Loucy (cell line): ENCODE measurements around the gene NOTO.
"Not testable (repeated sequence)": the region's sequence is repeated elsewhere in the genome, so short reads cannot be mapped to it uniquely, and the experiment has no call there.

Experiments
- H2AFZ ChIP-seq: fragments of 200-600 bp; sonication (generic); 2 replicates; pipeline ENCODE4 v1.6.0; 2016; ENCODE audit warnings: antibody characterized with exemption, mild to moderate bottlenecking, low read length, moderate library complexity
- H3F3A ChIP-seq: fragments of 200-600 bp; 2 replicates; pipeline ENCODE4 v1.6.0; 2016; ENCODE audit warnings: antibody characterized with exemption, low read depth, mild to moderate bottlenecking
- H3K27me3 ChIP-seq: fragments of 200-600 bp; sonication (generic); 2 replicates; pipeline ENCODE4 v1.6.1; 2014; ENCODE audit warnings: low read length, mild to moderate bottlenecking; ENCODE audit not compliant: insufficient read depth, poor library complexity, severe bottlenecking
- H3K36me3 ChIP-seq: fragments of 200-600 bp; sonication (generic); 2 replicates; pipeline ENCODE4 v1.6.1; 2016; ENCODE audit warnings: low read length; ENCODE audit not compliant: insufficient read depth
- H3K4me1 ChIP-seq: fragments of 200-600 bp; sonication (generic); 2 replicates; pipeline ENCODE4 v1.5.1; 2014; ENCODE audit warnings: low read length, mild to moderate bottlenecking; ENCODE audit not compliant: insufficient read depth, poor library complexity, severe bottlenecking
- H3K4me2 ChIP-seq: fragments of 200-600 bp; sonication (generic); 2 replicates; pipeline ENCODE4 v1.6.0; 2014; ENCODE audit warnings: antibody characterized with exemption, low read length, low read depth, mild to moderate bottlenecking; ENCODE audit not compliant: poor library complexity, severe bottlenecking
- H3K4me3 ChIP-seq: fragments of 200-600 bp; sonication (generic); 2 replicates; pipeline ENCODE4 v1.5.1; 2014; ENCODE audit warnings: low read length, mild to moderate bottlenecking, mixed read lengths; ENCODE audit not compliant: poor library complexity, severe bottlenecking
- H3K79me2 ChIP-seq: fragments of 200-600 bp; sonication (generic); 2 replicates; pipeline ENCODE4 v1.6.1; 2014; ENCODE audit warnings: low read length; ENCODE audit not compliant: insufficient read depth
- H3K9ac ChIP-seq: fragments of 200-600 bp; sonication (generic); 2 replicates; pipeline ENCODE4 v1.6.0; 2014; ENCODE audit warnings: mild to moderate bottlenecking, low read depth, low read length, moderate library complexity; ENCODE audit not compliant: poor library complexity, severe bottlenecking
- H3K9me2 ChIP-seq: fragments of 200-600 bp; sonication (generic); replicated peaks from 2 replicates; pipeline ENCODE4 v1.6.1; 2016; ENCODE audit warnings: low read depth, low read length, mixed read lengths
- H3K9me3 ChIP-seq: fragments of 200-600 bp; sonication (generic); 2 replicates; pipeline ENCODE4 v1.6.1; 2014; ENCODE audit warnings: mild to moderate bottlenecking, antibody characterized with exemption, low read length, low read depth; ENCODE audit not compliant: insufficient read depth
- H4K20me1 ChIP-seq: fragments of 200-600 bp; sonication (generic); 2 replicates; pipeline ENCODE4 v1.6.0; 2014; ENCODE audit warnings: antibody characterized with exemption, low read length, mild to moderate bottlenecking; ENCODE audit not compliant: insufficient read depth, poor library complexity, severe bottlenecking
- EZH2phosphoT487 ChIP-seq: fragments of 200-600 bp; IDR thresholded peaks from 2 replicates; pipeline ENCODE4 v1.6.1; 2018; ENCODE audit warnings: antibody characterized with exemption, mild to moderate bottlenecking, moderate library complexity, borderline replicate concordance
- TF ChIP-seq, protein P1 (sequence below): fragments of 200-600 bp; sonication (generic); conservative IDR thresholded peaks from 2 replicates; pipeline ENCODE4 v1.5.1; 2014; ENCODE audit warnings: mild to moderate bottlenecking, antibody characterized with exemption, low read length

NOTO gene

DNA sequence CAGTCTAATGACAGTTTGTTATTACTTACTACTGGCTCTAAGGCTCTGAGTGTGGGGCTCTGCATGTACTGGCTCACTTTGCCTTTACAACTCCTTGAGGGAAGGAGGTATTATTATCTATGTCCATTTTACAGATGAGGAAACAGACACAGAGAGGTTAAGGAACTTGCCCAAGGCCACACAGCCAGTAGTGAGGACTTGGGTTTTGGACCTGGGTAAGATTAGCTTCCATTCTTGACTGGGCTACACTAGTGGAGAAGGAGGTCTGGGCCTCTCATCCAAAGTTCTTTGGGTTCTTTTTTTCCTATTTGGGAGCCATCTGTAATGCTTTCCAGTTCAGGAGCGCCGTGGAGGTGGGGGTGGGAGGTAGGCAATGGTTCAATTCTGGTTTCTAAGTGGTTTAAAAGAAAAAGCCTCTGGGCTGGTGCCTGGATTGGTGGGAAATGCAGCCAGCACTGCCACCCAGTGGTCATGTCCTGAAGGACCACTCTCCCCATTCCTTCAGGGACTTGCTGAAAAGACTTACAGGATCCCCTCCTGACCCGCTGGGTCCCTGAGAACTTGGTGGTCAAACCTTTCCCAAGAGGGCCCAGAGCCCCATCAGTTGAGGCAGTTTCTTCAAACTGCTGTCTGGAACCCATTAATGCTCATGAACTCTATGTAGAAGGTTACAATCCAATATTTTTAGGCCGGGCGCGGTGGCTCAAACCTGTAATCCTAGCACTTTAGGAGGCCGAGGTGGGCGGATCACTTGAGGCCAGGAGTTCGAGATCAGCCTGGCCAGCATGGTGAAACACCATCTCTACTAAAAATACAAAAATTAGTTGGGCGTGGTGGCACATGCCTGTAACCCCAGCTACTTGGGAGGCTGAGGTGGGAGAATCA lies 38.6 kb upstream of the NOTO start:
- no peaks in the 10 kb centered on the region for H3K36me3 ChIP-seq
- no peak for TF ChIP-seq EZH2phosphoT487
- TF ChIP-seq, protein P1, sequence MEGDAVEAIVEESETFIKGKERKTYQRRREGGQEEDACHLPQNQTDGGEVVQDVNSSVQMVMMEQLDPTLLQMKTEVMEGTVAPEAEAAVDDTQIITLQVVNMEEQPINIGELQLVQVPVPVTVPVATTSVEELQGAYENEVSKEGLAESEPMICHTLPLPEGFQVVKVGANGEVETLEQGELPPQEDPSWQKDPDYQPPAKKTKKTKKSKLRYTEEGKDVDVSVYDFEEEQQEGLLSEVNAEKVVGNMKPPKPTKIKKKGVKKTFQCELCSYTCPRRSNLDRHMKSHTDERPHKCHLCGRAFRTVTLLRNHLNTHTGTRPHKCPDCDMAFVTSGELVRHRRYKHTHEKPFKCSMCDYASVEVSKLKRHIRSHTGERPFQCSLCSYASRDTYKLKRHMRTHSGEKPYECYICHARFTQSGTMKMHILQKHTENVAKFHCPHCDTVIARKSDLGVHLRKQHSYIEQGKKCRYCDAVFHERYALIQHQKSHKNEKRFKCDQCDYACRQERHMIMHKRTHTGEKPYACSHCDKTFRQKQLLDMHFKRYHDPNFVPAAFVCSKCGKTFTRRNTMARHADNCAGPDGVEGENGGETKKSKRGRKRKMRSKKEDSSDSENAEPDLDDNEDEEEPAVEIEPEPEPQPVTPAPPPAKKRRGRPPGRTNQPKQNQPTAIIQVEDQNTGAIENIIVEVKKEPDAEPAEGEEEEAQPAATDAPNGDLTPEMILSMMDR: peak; percentile 79
- H3K4me3 ChIP-seq: no peak overlapping the region
- H3K9me3 ChIP-seq: no peaks in the 10 kb centered on the region
- H2AFZ ChIP-seq: peak overlapping the region; percentile 75
- H3K27me3 ChIP-seq: no peaks in the 10 kb centered on the region
- H3K9me2 ChIP-seq: no peaks in the 10 kb centered on the region
- H4K20me1 ChIP-seq: no peaks in the 10 kb centered on the region
- no peak overlapping the region for H3K9ac ChIP-seq
- H3K4me1 ChIP-seq: no peaks in the 10 kb centered on the region
- H3F3A ChIP-seq: no peaks in the 10 kb centered on the region
- no peak overlapping the region for H3K4me2 ChIP-seq
- no peaks in the 10 kb centered on the region for H3K79me2 ChIP-seq

DNA sequence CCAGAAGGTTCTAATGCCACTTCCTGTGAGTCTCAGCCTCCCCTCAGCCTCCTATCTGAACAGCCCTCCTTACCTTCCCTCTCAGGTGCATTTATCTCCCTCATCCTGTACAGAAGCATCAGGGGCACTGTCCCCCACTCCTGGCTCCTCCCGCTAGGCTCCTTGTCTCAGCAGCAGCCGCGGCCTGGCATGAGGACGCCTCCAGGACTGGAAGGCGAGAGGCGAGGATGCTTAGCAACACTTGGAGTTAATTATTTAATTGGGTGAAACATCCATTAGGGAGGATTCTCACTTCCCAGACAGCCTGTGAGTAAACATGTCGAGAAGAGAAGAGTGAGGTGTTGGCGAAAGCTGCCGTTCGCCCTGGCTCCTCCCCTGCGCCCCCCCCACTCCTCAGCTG lies 36.4 kb upstream of the NOTO start:
- not testable (repeated sequence) for H3K36me3 ChIP-seq, H3K4me2 ChIP-seq, H3F3A ChIP-seq, H3K4me3 ChIP-seq, H2AFZ ChIP-seq, H3K9me3 ChIP-seq, H3K9me2 ChIP-seq, H3K4me1 ChIP-seq, H3K79me2 ChIP-seq, H3K27me3 ChIP-seq, H3K9ac ChIP-seq, H4K20me1 ChIP-seq

DNA sequence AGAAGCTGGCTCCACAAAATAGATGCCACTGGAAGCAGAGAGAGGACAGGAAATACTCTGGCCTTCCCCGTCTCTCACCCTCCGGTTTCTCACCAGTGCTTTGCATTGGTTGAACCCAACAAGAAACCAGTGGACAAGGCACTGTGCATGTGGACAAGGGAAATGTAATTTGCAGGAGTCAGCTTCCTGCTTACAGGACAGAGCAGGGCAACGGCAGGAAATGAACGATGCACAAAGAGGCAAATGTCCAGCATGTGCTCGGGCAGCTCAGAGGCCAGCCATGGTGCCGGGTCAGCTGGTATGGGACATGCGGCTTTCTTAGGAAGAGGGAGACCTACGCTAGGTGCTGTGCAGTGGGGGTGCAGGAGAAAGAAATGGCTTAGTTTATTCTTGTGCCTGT lies 35.6 kb upstream of the NOTO start:
- H3K27me3 ChIP-seq, H3K9ac ChIP-seq, H2AFZ ChIP-seq, H3K79me2 ChIP-seq, H3F3A ChIP-seq, H3K4me2 ChIP-seq, H3K9me3 ChIP-seq, H3K4me3 ChIP-seq, H3K4me1 ChIP-seq, H4K20me1 ChIP-seq, H3K36me3 ChIP-seq, H3K9me2 ChIP-seq: not testable (repeated sequence)

DNA sequence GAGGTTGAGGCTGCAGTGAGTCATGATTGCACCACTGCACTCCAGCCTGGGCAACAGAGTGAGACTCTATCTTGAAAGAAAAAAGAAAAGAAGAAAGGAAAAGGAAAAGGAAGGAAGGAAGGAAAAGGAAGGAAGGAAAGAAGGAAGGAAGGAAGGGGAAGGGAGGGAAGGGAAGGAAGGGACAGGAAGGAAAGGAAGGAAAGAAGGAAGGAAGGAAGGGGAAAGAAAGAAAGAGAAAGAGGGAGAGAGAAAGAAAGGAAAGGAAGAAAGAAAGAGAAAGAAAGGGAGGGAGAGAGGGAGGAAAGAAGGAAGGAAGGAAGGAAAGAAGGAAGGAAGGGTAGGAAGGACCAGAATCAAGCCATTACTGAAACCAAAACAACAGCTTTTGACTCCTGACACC lies 34.0 kb upstream of the NOTO start:
- H3K4me2 ChIP-seq, H2AFZ ChIP-seq, H3K27me3 ChIP-seq, H3K9ac ChIP-seq, H3K4me3 ChIP-seq, H3K9me2 ChIP-seq, H3K4me1 ChIP-seq, H3K79me2 ChIP-seq, H4K20me1 ChIP-seq, H3K9me3 ChIP-seq, H3F3A ChIP-seq, H3K36me3 ChIP-seq: not testable (repeated sequence)

DNA sequence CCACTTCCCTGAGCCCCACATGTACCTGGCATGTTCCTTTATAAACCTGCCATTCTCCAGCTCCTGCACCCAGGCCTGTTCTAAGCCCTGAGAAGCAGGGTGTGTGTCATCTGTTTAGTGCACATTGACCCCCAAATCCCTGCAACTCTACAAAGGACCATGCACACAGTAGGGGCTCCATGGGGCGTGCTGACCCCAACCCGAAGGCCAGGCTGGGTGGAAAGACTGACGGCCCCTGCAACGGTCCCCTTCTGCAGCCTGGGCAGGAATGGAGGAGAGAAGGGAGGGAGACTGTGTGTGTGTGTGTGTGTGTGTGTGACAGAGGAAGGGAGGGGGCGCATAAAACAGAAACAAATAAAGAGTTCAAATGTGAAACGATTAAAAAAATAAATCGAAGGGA lies 32.0 kb upstream of the NOTO start:
- not testable (repeated sequence) for H3K4me3 ChIP-seq, H3K36me3 ChIP-seq, H3K27me3 ChIP-seq, H3K9ac ChIP-seq, H3K9me2 ChIP-seq, H3K4me1 ChIP-seq, H3K9me3 ChIP-seq, H4K20me1 ChIP-seq, H3K4me2 ChIP-seq, H3F3A ChIP-seq, H3K79me2 ChIP-seq, H2AFZ ChIP-seq
